Activated CD4-positive, CD25-positive, alpha-beta regulatory T cell treated with anti-CD3 and anti-CD28 coated beads, Interleukin-2, amount 50 U/mL, for 24 hours (primary cell): ENCODE data around the gene WRAP53.
"Not testable (repeated sequence)": the region's sequence is repeated elsewhere in the genome, so short reads cannot be mapped to it uniquely, and the experiment has no call there.

Source experiments
- ATAC-seq, 2 donors: fragments of 150-1000 bp; cut with Tn5 transposase; one replicate each; pipeline ENCODE4 v1.10.0; 2021; ENCODE audit warnings: mild to moderate bottlenecking in 1 of 2, moderate library complexity in 1 of 2

The WRAP53 gene

DNA sequence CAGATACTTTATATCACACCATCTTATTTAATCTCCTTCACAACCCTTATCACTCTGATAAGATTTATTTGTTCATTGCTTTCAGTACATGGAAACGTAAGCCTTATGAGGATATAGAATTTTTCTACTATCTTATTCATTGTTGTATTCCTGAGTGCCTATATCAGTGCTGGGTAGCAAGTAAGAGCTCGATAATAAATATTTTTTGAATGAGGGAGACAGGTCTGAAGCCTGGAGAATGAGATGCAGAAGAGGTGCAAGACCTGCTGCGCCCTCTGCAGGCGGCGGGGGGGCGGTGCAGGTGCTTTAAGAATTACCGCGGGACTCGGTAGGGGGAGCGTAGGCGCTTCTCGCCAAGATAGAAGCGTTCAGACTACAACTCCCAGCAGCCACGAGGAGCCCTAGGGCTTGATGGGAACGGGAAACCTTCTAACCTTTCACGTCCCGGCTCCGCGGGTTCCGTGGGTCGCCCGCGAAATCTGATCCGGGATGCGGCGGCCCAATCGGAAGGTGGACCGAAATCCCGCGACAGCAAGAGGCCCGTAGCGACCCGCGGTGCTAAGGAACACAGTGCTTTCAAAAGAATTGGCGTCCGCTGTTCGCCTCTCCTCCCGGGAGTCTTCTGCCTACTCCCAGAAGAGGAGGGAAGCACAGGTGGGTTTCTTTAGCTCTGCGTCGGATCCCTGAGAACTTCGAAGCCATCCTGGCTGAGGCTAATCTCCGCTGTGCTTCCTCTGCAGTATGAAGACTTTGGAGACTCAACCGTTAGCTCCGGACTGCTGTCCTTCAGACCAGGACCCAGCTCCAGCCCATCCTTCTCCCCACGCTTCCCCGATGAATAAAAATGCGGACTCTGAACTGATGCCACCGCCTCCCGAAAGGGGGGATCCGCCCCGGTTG is at the start of gene WRAP53:
Gene WRAP53, plus strand, starts transcription at position 570 of the 900 bp plus-strand sequence. Its CDS starts 172 bp downstream, at position 742.
- peak; percentile 81 to 86 for ATAC-seq

DNA sequence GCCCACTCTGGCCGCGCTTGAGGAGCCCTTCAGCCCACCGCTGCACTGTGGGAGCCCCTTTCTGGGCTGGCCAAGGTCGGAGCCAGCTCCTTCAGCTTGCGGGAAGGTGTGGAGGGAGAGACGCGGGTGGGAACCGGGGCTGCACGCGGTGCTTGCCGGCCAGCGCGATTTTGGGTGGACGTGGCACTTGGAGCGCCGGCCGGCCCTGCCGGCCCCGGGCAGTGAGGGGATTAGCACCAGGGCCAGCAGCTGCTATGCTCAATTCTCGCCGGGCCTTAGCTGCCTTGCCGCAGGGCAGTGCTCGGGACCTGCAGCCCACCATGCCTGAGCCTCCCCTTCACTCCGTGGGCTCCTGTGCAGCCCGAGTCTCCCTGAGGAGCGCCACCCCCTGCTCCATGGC is 47.5 kb upstream of the WRAP53 start:
- ATAC-seq: no peak

GRCh38 chr17:7641635-7642034 is 46.6 kb upstream of the WRAP53 start:
- not testable (repeated sequence) for ATAC-seq

- ATAC-seq: no peak
Observed at GRCh38 chr17:7644775-7645174, 43.5 kb upstream of the WRAP53 start.

GRCh38 chr17:7646457-7646856 is 41.8 kb upstream of the WRAP53 start:
- no peak for ATAC-seq

DNA sequence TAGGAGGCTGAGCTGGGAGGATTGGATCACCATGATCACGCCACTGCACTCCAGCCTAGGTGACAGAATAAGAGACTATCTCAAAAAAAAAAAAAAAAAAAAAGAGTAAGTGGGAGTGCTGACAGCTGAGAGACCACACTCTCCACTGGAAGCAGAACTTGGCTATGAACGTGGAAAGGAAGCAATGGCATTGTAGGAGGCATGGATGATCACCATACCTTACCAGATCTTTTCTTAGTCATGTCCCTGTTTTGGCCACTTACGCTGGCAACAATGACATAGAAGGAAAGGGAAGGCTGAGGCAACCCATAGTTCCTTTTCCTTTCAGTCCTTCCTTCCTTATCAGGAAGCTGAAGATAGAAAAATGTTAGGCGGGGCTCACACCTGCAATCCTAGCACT is 41.3 kb upstream of the WRAP53 start:
- ATAC-seq: no peak

GRCh38 chr17:7650509-7651096 is 37.7 kb upstream of the WRAP53 start, which contains the start of gene ATP1B2:
Gene ATP1B2 (plus strand): TSS chr17:7650926. CDS start chr17:7651519, 593 bp downstream.
- ATAC-seq: peak; percentile 85

DNA sequence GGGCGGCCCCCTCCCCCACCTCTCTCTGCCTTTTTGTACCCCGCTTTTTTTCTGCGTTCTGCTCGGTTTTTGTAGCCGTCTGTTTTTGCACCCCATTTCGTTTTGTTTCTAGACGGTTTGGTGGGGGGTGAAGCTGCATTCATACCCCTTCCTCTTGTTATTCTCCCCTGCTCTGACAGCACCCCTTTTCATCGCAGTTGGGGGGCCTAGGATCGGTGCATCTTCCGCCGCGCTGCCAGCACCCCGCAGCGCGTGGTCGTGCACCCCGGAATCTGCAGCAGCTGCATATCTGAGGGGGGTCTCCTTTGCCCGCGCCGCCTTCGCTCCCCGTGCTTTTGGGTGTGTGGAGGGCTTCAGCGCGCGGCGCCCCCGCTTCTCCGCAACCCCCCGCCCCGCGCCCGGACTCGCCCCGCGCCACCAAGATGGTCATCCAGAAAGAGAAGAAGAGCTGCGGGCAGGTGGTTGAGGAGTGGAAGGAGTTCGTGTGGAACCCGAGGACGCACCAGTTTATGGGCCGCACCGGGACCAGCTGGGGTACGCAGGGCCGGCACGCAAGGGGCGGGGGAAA is 37.1 kb upstream of the WRAP53 start:
- no peak for ATAC-seq

GRCh38 chr17:7651665-7652387 is 36.5 kb upstream of the WRAP53 start:
- no peak for ATAC-seq

GRCh38 chr17:7652388-7653356 is 35.6 kb upstream of the WRAP53 start:
- no peak for ATAC-seq

- ATAC-seq: no peak
Observed at GRCh38 chr17:7654832-7655540, 33.3 kb upstream of the WRAP53 start.

GRCh38 chr17:7655541-7655840 is 32.8 kb upstream of the WRAP53 start:
- no peak for ATAC-seq

GRCh38 chr17:7656958-7657609 is 31.2 kb upstream of the WRAP53 start:
- ATAC-seq: no peak

GRCh38 chr17:7667656-7668406 is 20.4 kb upstream of the WRAP53 start:
- ATAC-seq: no peak

- ATAC-seq: no peak
Observed at GRCh38 chr17:7668482-7668881, 19.8 kb upstream of the WRAP53 start.

DNA sequence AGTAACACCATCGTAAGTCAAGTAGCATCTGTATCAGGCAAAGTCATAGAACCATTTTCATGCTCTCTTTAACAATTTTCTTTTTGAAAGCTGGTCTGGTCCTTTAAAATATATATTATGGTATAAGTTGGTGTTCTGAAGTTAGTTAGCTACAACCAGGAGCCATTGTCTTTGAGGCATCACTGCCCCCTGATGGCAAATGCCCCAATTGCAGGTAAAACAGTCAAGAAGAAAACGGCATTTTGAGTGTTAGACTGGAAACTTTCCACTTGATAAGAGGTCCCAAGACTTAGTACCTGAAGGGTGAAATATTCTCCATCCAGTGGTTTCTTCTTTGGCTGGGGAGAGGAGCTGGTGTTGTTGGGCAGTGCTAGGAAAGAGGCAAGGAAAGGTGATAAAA is 15.0 kb upstream of the WRAP53 start:
- no peak for ATAC-seq

DNA sequence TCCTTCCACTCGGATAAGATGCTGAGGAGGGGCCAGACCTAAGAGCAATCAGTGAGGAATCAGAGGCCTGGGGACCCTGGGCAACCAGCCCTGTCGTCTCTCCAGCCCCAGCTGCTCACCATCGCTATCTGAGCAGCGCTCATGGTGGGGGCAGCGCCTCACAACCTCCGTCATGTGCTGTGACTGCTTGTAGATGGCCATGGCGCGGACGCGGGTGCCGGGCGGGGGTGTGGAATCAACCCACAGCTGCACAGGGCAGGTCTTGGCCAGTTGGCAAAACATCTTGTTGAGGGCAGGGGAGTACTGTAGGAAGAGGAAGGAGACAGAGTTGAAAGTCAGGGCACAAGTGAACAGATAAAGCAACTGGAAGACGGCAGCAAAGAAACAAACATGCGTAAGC is 13.3 kb upstream of the WRAP53 start:
- no peak for ATAC-seq

DNA sequence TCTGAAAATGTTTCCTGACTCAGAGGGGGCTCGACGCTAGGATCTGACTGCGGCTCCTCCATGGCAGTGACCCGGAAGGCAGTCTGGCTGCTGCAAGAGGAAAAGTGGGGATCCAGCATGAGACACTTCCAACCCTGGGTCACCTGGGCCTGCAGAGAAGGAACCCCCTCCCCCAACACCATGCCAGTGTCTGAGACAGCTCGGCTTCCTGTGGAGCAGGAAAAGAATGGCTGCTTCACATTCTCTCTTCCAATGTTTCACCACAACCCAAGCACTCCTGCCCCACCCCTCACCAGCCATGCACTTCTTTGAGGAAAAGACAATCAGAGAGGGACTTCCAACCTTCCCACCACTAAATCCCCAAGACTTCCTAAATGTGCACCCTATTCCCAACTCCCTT is 11.7 kb upstream of the WRAP53 start:
- ATAC-seq: no peak

DNA sequence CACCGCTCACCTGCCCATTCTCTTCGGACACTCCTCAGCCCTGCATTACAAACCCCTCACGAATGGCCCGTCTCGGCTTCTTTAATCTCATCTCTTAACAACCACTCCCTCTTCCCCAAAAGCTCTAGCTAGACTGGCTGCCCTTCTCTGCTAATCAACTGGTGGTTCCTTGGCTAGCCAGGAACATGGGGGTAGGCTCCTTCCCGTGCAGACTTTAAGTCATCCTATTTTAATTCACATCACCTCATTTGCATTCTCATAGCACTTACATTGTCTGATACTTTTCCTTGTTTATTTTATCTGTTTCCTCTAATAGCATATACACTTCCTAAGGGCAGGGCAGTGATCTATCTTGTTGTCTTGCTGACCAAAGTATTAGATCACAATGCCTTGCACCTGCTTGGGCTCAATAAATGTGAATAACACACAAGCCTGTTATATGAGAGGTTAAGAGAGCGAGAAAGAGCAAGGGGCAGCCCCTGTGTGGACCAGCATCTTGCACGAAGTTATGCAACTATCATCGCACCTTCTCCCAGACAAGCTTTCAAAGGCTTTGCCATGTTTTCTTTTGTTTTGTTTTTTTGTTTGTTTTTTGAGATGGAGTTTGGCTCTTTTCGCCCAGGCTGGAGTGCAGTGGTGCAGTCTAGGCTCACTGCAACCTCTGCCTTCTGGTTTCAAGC is 10.7 kb upstream of the WRAP53 start:
- no peak for ATAC-seq
